Astrocyte of the spinal cord (primary cell): Measurements from ENCODE around the gene GUCA2B.

Experiments used
- DNase-seq: peaks from one replicate; pipeline ENCODE4 v3.0.0; 2011; ENCODE audit warnings: low read depth, low spot score
- H3K4me3 ChIP-seq: 2 replicates; pipeline ENCODE4 v1.5.1; 2011; ENCODE audit warnings: low read depth, mild to moderate bottlenecking, low read length, moderate library complexity
- CTCF ChIP-seq: IDR thresholded peaks from 2 replicates; pipeline ENCODE4 v1.5.1; 2012; ENCODE audit warnings: low read depth, mild to moderate bottlenecking, low read length, inconsistent platforms
- in situ Hi-C: cut with HindIII; loops from 2 replicates; pipeline ENCODE4 v1.10.0; 2017; ENCODE audit warnings: low sequenced_read_pairs

GUCA2B gene

GRCh38 chr1:42173961-42174735 lies 20.9 kb downstream of the GUCA2B start:
- H3K4me3 ChIP-seq: no peak overlapping the region
- in situ Hi-C loops: no loop called here
- DNase-seq: no peak
- TF ChIP-seq CTCF: no peak

- in situ Hi-C loops: no loop called here
- no peak for TF ChIP-seq CTCF
- no peak for DNase-seq
- H3K4me3 ChIP-seq: no peak overlapping the region
Measured at GRCh38 chr1:42175314-42176054, 22.3 kb downstream of the GUCA2B start.

GRCh38 chr1:42176902-42177519 lies 23.8 kb downstream of the GUCA2B start:
- no peak overlapping the region for H3K4me3 ChIP-seq
- DNase-seq: peak; percentile 53
- in situ Hi-C loops: no loop called here
- peak; percentile 85 for TF ChIP-seq CTCF

- DNase-seq: peak; percentile 80
- no peak overlapping the region for H3K4me3 ChIP-seq
- TF ChIP-seq CTCF: no peak
- in situ Hi-C loops: no loop called here
Measured at GRCh38 chr1:42177541-42177981, 24.4 kb downstream of the GUCA2B start.

GRCh38 chr1:42178249-42178648 lies 25.0 kb downstream of the GUCA2B start:
- no peak for DNase-seq
- no peak overlapping the region for H3K4me3 ChIP-seq
- TF ChIP-seq CTCF: no peak
- in situ Hi-C loops: no loop called here

GRCh38 chr1:42179275-42179674 lies 26.1 kb downstream of the GUCA2B start:
- H3K4me3 ChIP-seq: no peak overlapping the region
- no peak for TF ChIP-seq CTCF
- DNase-seq: peak; percentile 63
- in situ Hi-C loops: no loop called here
